H1 (cell line): ENCODE results near the gene FHIT. TPM values are rescaled to one million over a fixed set of nuclear protein-coding genes. Genes with fewer than 3 reads are reported as not detected.

ENCODE experiments used
- CTCF ChIA-PET: fragments of 300-600 bp; sonication (Branson Sonifier 250); formaldehyde crosslinking; loops from one replicate; lab custom pipeline; 2021; ENCODE audit not compliant: partially characterized antibody; lab: Charles Lee
- POLR2A ChIA-PET: fragments of 300-600 bp; sonication (Branson Sonifier 250); formaldehyde crosslinking; loops from one replicate; lab custom pipeline; 2021; ENCODE audit warnings: inconsistent platforms; ENCODE audit not compliant: partially characterized antibody; lab: Charles Lee
- DNase-seq, 2 experiments: peaks; one replicate each; pipeline versions ENCODE4 v3.0.0 to v3.0.0-alpha.2; 2010 to 2022; ENCODE audit warnings: low spot score in 2 of 2, low read depth in 1 of 2, mixed read lengths in 1 of 2
- FAIRE-seq: peaks from 2 replicates; lab custom pipeline; 2011; peaks lifted over from hg19 to GRCh38; lab: Jason Lieb, UNC
- H2AFZ ChIP-seq: 2 replicates; pipeline ENCODE4 v1.8.1; 2012; ENCODE audit warnings: low read length, inconsistent platforms
- H2AK5ac ChIP-seq: 2 replicates; pipeline ENCODE4 v1.6.1; 2013; ENCODE audit warnings: low read depth, low read length
- H2BK120ac ChIP-seq: replicated peaks from 2 replicates; pipeline ENCODE3; 2013; ENCODE audit warnings: low read depth, low read length, inconsistent platforms
- H2BK12ac ChIP-seq: 2 replicates; pipeline ENCODE4 v1.6.1; 2013; ENCODE audit warnings: low read depth, low read length
- H2BK15ac ChIP-seq: 2 replicates; pipeline ENCODE4 v1.6.1; 2013; ENCODE audit warnings: low read length
- H2BK20ac ChIP-seq: 2 replicates; pipeline ENCODE4 v1.6.1; 2013; ENCODE audit warnings: low read length
- H2BK5ac ChIP-seq: 2 replicates; pipeline ENCODE4 v1.6.1; 2013; ENCODE audit warnings: low read depth, low read length
- H3K14ac ChIP-seq: 2 replicates; pipeline ENCODE4 v1.6.1; 2013; ENCODE audit warnings: inconsistent platforms; ENCODE audit not compliant: insufficient read length
- H3K18ac ChIP-seq: 2 replicates; pipeline ENCODE4 v1.6.1; 2013; ENCODE audit warnings: low read length; ENCODE audit errors: extremely low read depth
- H3K23ac ChIP-seq: 2 replicates; pipeline ENCODE4 v1.6.1; 2013; ENCODE audit warnings: inconsistent platforms; ENCODE audit not compliant: insufficient read length
- H3K23me2 ChIP-seq: 2 replicates; pipeline ENCODE4 v1.6.1; 2013; ENCODE audit warnings: low read depth, low read length
- H3K27ac ChIP-seq: 2 replicates; pipeline ENCODE4 v1.6.1; 2011; ENCODE audit warnings: low read depth, low read length, inconsistent platforms
- H3K27me3 ChIP-seq, 4 experiments: replicated peaks in 1 of 4; 1 replicate in 1 of 4; 2 replicates in 3 of 4; pipeline versions ENCODE4 v1.6.1 to v1.8.1; 2011 to 2013; ENCODE audit warnings: low read length in 3 of 4, mild to moderate bottlenecking in 3 of 4, inconsistent platforms in 2 of 4, mixed read lengths in 2 of 4, moderate library complexity in 1 of 4; ENCODE audit not compliant: control insufficient read depth in 3 of 4, insufficient read depth in 3 of 4; ENCODE audit errors: extremely low read depth in 1 of 4
- H3K36me3 ChIP-seq, 4 experiments: 2 replicates each; pipeline versions ENCODE4 v1.6.1 to v1.8.1; 2011 to 2013; ENCODE audit warnings: mild to moderate bottlenecking in 4 of 4, low read length in 3 of 4, moderate library complexity in 2 of 4, control low read depth in 1 of 4, inconsistent platforms in 1 of 4; ENCODE audit not compliant: insufficient read depth in 4 of 4, control insufficient read depth in 2 of 4
- H3K4ac ChIP-seq: replicated peaks from 2 replicates; pipeline ENCODE3; 2013; ENCODE audit warnings: low read length, low read depth, mixed read lengths, inconsistent platforms; ENCODE audit not compliant: insufficient read length
- H3K4me1 ChIP-seq, 4 experiments: replicated peaks in 1 of 4; 1 replicate in 1 of 4; 2 replicates in 3 of 4; pipeline versions ENCODE4 v1.6.1 to v1.8.1; 2011 to 2013; ENCODE audit warnings: low read length in 3 of 4, inconsistent platforms in 2 of 4, mixed read lengths in 1 of 4; ENCODE audit not compliant: insufficient read depth in 4 of 4, control insufficient read depth in 3 of 4
- H3K4me2 ChIP-seq, 2 experiments: 2 replicates each; pipeline versions ENCODE4 v1.6.1 to v1.8.1; 2011 to 2013; ENCODE audit warnings: low read depth in 2 of 2, low read length in 2 of 2, control low read depth in 1 of 2, inconsistent platforms in 1 of 2, mild to moderate bottlenecking in 1 of 2; ENCODE audit not compliant: insufficient read depth in 1 of 2
- H3K4me3 ChIP-seq, 4 experiments: fragments of 200-600, 300-600 bp in 1 of 4; sonication (generic), shearing (Covaris generic), sonication (Bioruptor Twin) in 1 of 4; 2 replicates each; pipeline versions ENCODE4 v1.5.1 to v1.8.1; 2011 to 2016; ENCODE audit warnings: low read length in 4 of 4, low read depth in 3 of 4, control low read depth in 2 of 4, inconsistent platforms in 2 of 4, mild to moderate bottlenecking in 2 of 4, mixed read lengths in 1 of 4, moderate library complexity in 1 of 4; ENCODE audit not compliant: insufficient read depth in 2 of 4; ENCODE audit errors: extremely low read depth in 1 of 4
- H3K56ac ChIP-seq: replicated peaks from 2 replicates; pipeline ENCODE3; 2013; ENCODE audit warnings: low read depth, mild to moderate bottlenecking, mixed read lengths, low read length, inconsistent platforms; ENCODE audit not compliant: insufficient read length
- H3K79me1 ChIP-seq: 2 replicates; pipeline ENCODE4 v1.6.1; 2013; ENCODE audit warnings: low read depth, low read length, control low read depth
- H3K79me2 ChIP-seq, 2 experiments: 2 replicates each; pipeline versions ENCODE4 v1.6.1 to v1.8.1; 2012 to 2013; ENCODE audit warnings: low read length in 2 of 2, mild to moderate bottlenecking in 2 of 2, inconsistent platforms in 1 of 2; ENCODE audit not compliant: insufficient read depth in 2 of 2, control insufficient read depth in 1 of 2
- H3K9ac ChIP-seq, 4 experiments: replicated peaks in 1 of 4; 1 replicate in 1 of 4; 2 replicates in 3 of 4; pipeline versions ENCODE4 v1.6.1 to v1.8.1; 2011 to 2013; ENCODE audit warnings: low read depth in 3 of 4, low read length in 3 of 4, control low read depth in 2 of 4, mild to moderate bottlenecking in 2 of 4, moderate library complexity in 2 of 4, inconsistent platforms in 1 of 4; ENCODE audit errors: extremely low read depth in 1 of 4
- H3K9me3 ChIP-seq, 2 experiments: 2 replicates each; pipeline versions ENCODE4 v1.6.1 to v1.8.1; 2012 to 2013; ENCODE audit warnings: mild to moderate bottlenecking in 2 of 2, moderate library complexity in 2 of 2, control low read depth in 1 of 2, inconsistent platforms in 1 of 2, low read depth in 1 of 2, low read length in 1 of 2, mixed read lengths in 1 of 2; ENCODE audit not compliant: insufficient read depth in 2 of 2
- H4K20me1 ChIP-seq, 2 experiments: replicated peaks in 1 of 2; 2 replicates each; pipeline versions ENCODE3 to v1.8.1; 2011 to 2013; ENCODE audit warnings: inconsistent platforms in 2 of 2, low read length in 2 of 2, mild to moderate bottlenecking in 1 of 2; ENCODE audit not compliant: insufficient read depth in 2 of 2, control insufficient read depth in 1 of 2
- H4K5ac ChIP-seq: 2 replicates; pipeline ENCODE4 v1.6.1; 2013; ENCODE audit warnings: low read length, low read depth, mixed read lengths, inconsistent platforms; ENCODE audit not compliant: insufficient read length
- H4K8ac ChIP-seq: 2 replicates; pipeline ENCODE4 v1.8.0; 2013; ENCODE audit warnings: mild to moderate bottlenecking, moderate library complexity, low read length, inconsistent platforms; ENCODE audit not compliant: insufficient read depth; ENCODE audit errors: extremely low read depth
- H4K91ac ChIP-seq: replicated peaks from 2 replicates; pipeline ENCODE3; 2013; ENCODE audit warnings: low read length, mixed read lengths, inconsistent platforms; ENCODE audit not compliant: insufficient read length
- ATF2 ChIP-seq: IDR thresholded peaks from 2 replicates; pipeline ENCODE4 v1.6.1; 2012; ENCODE audit warnings: low read length, inconsistent platforms
- RXRA ChIP-seq: IDR thresholded peaks from 2 replicates; pipeline ENCODE4 v1.6.1; 2011; ENCODE audit warnings: low read depth, mild to moderate bottlenecking, low read length, moderate library complexity; ENCODE audit not compliant: insufficient read depth
- SP4 ChIP-seq: IDR thresholded peaks from 2 replicates; pipeline ENCODE4 v1.6.1; 2012; ENCODE audit warnings: low read length, inconsistent platforms
- WGBS, 2 experiments: shearing (Covaris generic) in 1 of 2; methylation state at CpG; one replicate each; pipeline versions ENCODE4 v1.1.6 to v1.1.7; 2013 to 2015; ENCODE audit warnings: low lambda C conversion rate in 2 of 2, mixed read lengths in 2 of 2, inconsistent platforms in 1 of 2, low coverage in 1 of 2, missing lambda C conversion rate in 1 of 2; ENCODE audit not compliant: insufficient replicate concordance in 2 of 2, insufficient coverage in 1 of 2, insufficient read length in 1 of 2; ENCODE audit errors: extremely low coverage in 1 of 2, missing lambda C conversion rate in 1 of 2; 5-methylcytosine and 5-hydroxymethylcytosine counted together
- polyA plus RNA-seq, 7 experiments: library from polyadenylated mRNA; depleted of rRNA in 3 of 7; stranded (reverse) in 5 of 7; unstranded in 2 of 7; fragments of >200 nt in 5 of 7; fragments of 200-250 nt in 2 of 7; gene quantifications; 1 replicate in 5 of 7; 2 replicates in 1 of 7; 4 replicates in 1 of 7; pipeline versions ENCODE4 v1.2.1 to v1.2.3, GENCODE V29; 2011 to 2013; ENCODE audit warnings: missing spikeins in 2 of 7, mixed read lengths in 2 of 7
- total RNA-seq: library from RNA; stranded (reverse); fragmentation: NEBNext Ultra II Directional; extraction: Animal tissue kit (Norgen Biotek cat#: 25700); gene quantifications from 2 replicates; pipeline ENCODE4 v1.2.1, GENCODE V29; 2021

Gene FHIT
- total and polyA plus RNA-seq, 2 of the 8 experiments (the other 6 are each of a cell fraction or from before 2014, with no cell fraction given), result 1.2 to 3.2 TPM

- 85% methylated on average over 4 of the region's 4 CpGs; no CpG with 5 or more reads in 1 of the 2 experiments for WGBS, 2 experiments
- H3K14ac ChIP-seq, result no peak overlapping the region
Observed at GRCh38 chr3:60414011-60414410, 837.2 kb downstream of the FHIT start.

More at GRCh38 chr3:60414011-60414410, 837.2 kb downstream of the FHIT start:
- no peak overlapping the region for H2AFZ ChIP-seq
- H2AK5ac ChIP-seq, result no peak overlapping the region
- ChIA-PET POLR2A (no interaction called here), CTCF (interaction anchor here (1.4 to 1.9 kb wide), 3 partner anchors 8 to 17 kb away, joined by 4 to 8 read pairs (median 5); no protein-coding TSS in a partner anchor)
- no peaks in the 10 kb centered on the region for H3K79me1 ChIP-seq
- H4K20me1 ChIP-seq, result no peaks in the 10 kb centered on the region
- FAIRE-seq (no peak), DNase-seq (no peak)
- no peak overlapping the region for H2BK12ac ChIP-seq
- TF ChIP-seq RXRA (no peak), SP4 (no peak), ATF2 (no peak)
- no peak overlapping the region for H3K27ac ChIP-seq
- H2BK20ac ChIP-seq, result no peak overlapping the region
- H3K4ac ChIP-seq, result no peak overlapping the region
- H3K23me2 ChIP-seq, result no peaks in the 10 kb centered on the region
- no peaks in the 10 kb centered on the region for H3K79me2 ChIP-seq
- no peak overlapping the region for H3K56ac ChIP-seq
- no peak overlapping the region for H2BK120ac ChIP-seq
- H4K5ac ChIP-seq, result no peak overlapping the region
- 0 out of 4 replicates have a peak, but pooled peaks cover 0 to 2% of the 10 kb centered on the region in 2 experiments for H3K9me3 ChIP-seq
- no peaks in the 10 kb centered on the region for H3K36me3 ChIP-seq
- no peak overlapping the region for H3K18ac ChIP-seq
- H4K8ac ChIP-seq, result no peak overlapping the region
- H3K23ac ChIP-seq, result no peak overlapping the region
- H3K4me3 ChIP-seq, result no peak overlapping the region
- H3K27me3 ChIP-seq, result no peaks in the 10 kb centered on the region
- no peak overlapping the region for H2BK5ac ChIP-seq
- no peak overlapping the region for H2BK15ac ChIP-seq
- no peak overlapping the region for H4K91ac ChIP-seq
- peaks cover 0 to 7% (median 0%) of the 10 kb centered on the region in 4 experiments; a peak in 1 of 7 replicates for H3K4me1 ChIP-seq
- no peak overlapping the region for H3K9ac ChIP-seq
- no peak overlapping the region for H3K4me2 ChIP-seq
